AG04449 (cell line): ENCODE results near the gene ZFP90.
A peak's percentile ranks its signal among the peaks of the same experiment; 100 is the strongest.

ENCODE experiments used
- CTCF ChIA-PET: fragments of 350-600 bp; formaldehyde crosslinking; extraction: SDS; loops from one replicate; lab custom pipeline; 2021; ENCODE audit warnings: antibody characterized with exemption; lab: Yijun Ruan, JAX
- POLR2A ChIA-PET: fragments of 400-600, 350-600 bp; formaldehyde crosslinking; extraction: SDS; loops from one replicate; lab custom pipeline; 2020; ENCODE audit warnings: antibody characterized with exemption, inconsistent platforms; lab: Yijun Ruan, JAX
- DNase-seq: peaks from one replicate; pipeline ENCODE4 v3.0.0-alpha.2; 2010; ENCODE audit warnings: low read depth, low spot score
- H3K4me3 ChIP-seq: 2 replicates; pipeline ENCODE4 v1.5.1; 2011; ENCODE audit warnings: low read depth, mild to moderate bottlenecking, control low read depth, low read length
- TF ChIP-seq, protein P1 (sequence below): IDR thresholded peaks from one replicate; pipeline ENCODE4 v1.5.1; 2011; ENCODE audit warnings: mild to moderate bottlenecking, moderate library complexity, low read length, control low read depth, inconsistent platforms; ENCODE audit not compliant: insufficient read depth; ENCODE audit errors: missing control alignments

ZFP90 gene

DNA sequence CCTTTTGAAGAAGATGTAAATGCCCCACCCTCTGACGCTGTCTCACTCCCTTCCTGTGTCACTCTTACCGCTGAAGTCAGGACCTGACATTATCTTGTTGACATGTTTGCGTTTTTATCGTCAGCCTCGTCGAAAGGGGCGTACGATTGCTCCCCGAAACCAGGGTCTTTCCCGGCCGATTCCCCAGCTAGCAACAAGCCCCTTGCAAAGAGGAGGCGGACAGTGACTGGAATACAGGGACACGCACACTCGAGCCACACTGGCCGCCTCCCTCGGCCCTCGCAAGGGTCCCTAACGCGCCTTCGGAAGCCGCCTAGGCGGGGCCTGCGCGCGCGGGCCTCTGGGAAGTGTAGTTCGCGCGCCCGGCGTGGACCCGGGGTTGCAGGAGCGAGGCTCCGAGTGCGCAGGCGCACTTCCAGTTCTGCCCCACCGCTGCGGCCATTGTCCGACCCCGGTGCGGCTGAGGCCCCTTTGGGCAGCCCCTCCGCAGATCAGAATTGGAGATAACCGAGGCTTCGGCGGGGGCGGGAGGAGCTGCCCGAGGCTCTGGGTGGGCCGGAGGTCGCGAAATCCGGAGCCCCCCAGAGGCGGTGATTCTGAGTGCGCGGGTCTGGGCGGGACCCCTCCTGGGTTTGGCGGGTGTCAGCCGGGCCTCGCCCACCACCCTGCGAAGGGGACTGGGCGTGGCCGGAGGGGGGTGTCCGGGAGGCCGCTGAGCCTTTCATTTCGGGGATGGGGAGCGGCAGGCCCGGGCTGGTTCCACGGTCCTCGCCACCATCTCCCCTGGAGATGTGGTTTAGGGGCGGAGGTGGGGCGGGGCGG lies at the start of gene ZFP90:
Gene ZFP90 (plus strand): TSS at position 412 of the 822 bp plus-strand sequence. CDS start 502 bp downstream, outside the sequence.
- CTCF ChIA-PET: interaction anchor here (1.2 to 5.8 kb wide), 3 partner anchors 11 to 29 kb away, joined by 3 to 35 read pairs (median 11); no protein-coding TSS in a partner anchor
- peak within 1 kb of the TSS; percentile 73 for H3K4me3 ChIP-seq
- DNase-seq: peak; percentile 4
- POLR2A ChIA-PET: interaction anchor here (0.6 to 1.2 kb wide), 2 partner anchors 9 to 284 kb away, joined by 3 to 4 read pairs; no protein-coding TSS in a partner anchor
- TF ChIP-seq, protein P1, sequence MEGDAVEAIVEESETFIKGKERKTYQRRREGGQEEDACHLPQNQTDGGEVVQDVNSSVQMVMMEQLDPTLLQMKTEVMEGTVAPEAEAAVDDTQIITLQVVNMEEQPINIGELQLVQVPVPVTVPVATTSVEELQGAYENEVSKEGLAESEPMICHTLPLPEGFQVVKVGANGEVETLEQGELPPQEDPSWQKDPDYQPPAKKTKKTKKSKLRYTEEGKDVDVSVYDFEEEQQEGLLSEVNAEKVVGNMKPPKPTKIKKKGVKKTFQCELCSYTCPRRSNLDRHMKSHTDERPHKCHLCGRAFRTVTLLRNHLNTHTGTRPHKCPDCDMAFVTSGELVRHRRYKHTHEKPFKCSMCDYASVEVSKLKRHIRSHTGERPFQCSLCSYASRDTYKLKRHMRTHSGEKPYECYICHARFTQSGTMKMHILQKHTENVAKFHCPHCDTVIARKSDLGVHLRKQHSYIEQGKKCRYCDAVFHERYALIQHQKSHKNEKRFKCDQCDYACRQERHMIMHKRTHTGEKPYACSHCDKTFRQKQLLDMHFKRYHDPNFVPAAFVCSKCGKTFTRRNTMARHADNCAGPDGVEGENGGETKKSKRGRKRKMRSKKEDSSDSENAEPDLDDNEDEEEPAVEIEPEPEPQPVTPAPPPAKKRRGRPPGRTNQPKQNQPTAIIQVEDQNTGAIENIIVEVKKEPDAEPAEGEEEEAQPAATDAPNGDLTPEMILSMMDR: no peak

DNA sequence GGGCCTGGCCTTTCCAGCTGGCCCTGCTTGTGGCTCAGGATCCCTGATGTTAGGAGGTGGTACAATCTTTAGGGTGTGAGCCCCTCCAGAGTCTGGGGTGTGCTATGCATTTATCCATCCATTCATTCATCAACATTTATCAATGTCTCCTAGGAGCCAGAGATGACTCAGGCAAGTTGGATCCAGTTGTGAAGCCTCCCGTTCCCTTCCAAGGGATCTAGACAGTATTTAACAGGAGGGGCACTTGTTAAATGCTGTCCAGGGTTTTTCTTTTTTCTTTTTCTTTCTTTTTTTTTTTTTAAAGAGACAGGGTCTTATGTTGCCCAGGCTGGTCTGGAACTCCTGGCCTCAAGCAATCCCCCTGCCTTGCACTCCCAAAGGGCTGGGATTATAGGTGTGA lies 48.7 kb upstream of the ZFP90 start:
- DNase-seq: no peak
- TF ChIP-seq, protein P1: no peak
- no peak overlapping the region for H3K4me3 ChIP-seq
- CTCF ChIA-PET: interaction anchor here (2.2 kb wide), 1 partner anchor 20 kb away, joined by 11 read pairs; no protein-coding TSS in a partner anchor
- POLR2A ChIA-PET: no interaction called here

DNA sequence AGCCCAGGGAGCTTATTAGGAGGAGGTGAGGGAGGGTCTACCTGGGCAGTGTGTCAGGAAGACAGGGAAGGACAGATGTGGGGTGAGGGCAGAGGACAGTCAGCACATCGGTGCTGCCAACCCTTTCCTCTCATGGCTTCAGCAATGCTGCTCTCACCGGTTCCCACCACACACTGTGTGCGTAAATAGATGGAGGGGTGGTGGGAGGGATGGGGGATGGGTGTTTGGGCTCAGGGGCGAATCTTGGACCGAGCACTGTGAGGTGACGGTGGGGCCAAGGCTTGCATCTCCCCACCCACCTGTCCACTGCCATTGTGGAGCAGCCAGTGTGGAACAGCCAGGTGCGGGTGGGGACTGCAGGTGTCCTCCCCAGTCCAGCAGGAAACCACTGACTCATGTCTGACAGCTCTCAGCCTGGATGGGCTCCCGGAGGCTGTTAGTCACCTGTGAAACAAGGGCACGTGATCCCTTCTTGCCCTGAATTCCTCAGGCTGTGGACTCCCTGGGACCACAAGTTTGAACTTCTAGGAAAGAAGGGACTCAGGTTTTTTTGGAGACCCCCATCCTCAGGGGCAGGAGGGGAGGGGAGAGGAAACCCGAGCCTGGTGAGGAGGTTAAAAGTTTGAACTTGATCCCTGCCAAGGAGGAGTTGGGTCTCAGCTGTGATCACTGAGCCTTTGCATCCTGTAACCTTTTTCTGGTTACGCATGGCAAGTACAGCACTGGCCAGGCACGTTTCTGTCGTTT lies 48.1 kb upstream of the ZFP90 start:
- no peak for DNase-seq
- TF ChIP-seq, protein P1: no peak
- H3K4me3 ChIP-seq: no peak overlapping the region
- CTCF ChIA-PET: interaction anchor here (2.2 kb wide), 1 partner anchor 19 kb away, joined by 11 read pairs; no protein-coding TSS in a partner anchor
- POLR2A ChIA-PET: no interaction called here

DNA sequence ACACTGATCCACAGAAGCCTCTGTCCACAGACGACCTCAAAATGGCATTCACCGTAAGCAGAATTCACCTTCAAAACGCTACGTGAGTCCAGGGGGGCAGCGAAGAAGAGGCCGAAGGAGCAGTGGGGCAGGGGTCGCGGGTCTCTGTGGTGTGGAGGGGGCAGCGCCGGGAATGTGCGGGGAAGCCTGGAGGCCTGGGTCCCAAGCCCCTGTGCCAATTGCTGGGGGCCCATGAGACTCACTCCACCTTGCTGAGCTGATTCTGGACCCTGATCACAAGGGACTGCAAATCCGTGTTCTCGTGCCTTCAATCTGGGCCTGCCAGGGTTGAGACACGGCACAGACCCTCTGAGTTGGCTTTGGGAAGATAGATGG lies 47.5 kb upstream of the ZFP90 start:
- TF ChIP-seq, protein P1: no peak
- ChIA-PET CTCF (no interaction called here), POLR2A (no interaction called here)
- no peak overlapping the region for H3K4me3 ChIP-seq
- no peak for DNase-seq

DNA sequence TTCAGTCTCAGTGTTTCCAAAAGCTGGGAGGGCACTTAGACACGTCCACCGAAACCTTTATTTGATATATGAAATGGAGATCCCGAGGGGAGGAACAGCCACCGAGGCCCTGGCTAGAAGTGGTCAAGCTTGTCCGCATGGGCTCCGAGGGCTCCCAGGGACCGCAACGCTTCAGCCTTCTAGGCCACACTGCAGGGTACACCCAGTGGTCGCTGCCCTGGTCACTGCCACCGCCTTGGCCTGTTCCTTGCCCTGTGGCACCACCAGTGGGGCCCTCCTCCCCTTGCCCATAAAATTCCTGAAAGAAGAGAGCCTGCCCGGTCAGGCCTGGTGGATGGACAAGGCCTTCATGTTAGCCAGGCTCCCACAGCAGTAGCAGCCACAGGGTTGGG lies 46.9 kb upstream of the ZFP90 start:
- no peak overlapping the region for H3K4me3 ChIP-seq
- TF ChIP-seq, protein P1: no peak
- no peak for DNase-seq
- POLR2A ChIA-PET: no interaction called here
- CTCF ChIA-PET: no interaction called here
